ENCODE results near the gene DMD. TPM values are rescaled to one million over a fixed set of nuclear protein-coding genes. Genes with fewer than 3 reads are reported as not detected.

DMD gene
- total RNA-seq, 1 donor from 2014 or later: 9.7 TPM

GRCh38 chrX:31334997-31335396 is 1876.4 kb downstream of the DMD start:
- H3K4me3 Mint-ChIP-seq: no peak overlapping the region
- no peaks in the 10 kb centered on the region for H3K4me1 Mint-ChIP-seq
- no peak for TF ChIP-seq CTCF (conservative IDR thresholded peaks at IDR 0.05)
- no peaks in the 10 kb centered on the region for H3K36me3 Mint-ChIP-seq (ENCODE audit: low read depth)
- no peak for DNase-seq (ENCODE audit: low read depth, low spot score)
- no peaks in the 10 kb centered on the region for H3K27me3 Mint-ChIP-seq (ENCODE audit: low read depth)
- H3K9me3 Mint-ChIP-seq: peaks cover 12% of the 10 kb centered on the region
- H3K27ac Mint-ChIP-seq (ENCODE audit: unreplicated experiment): no peak overlapping the region

- H3K4me3 Mint-ChIP-seq: no peak overlapping the region
- H3K9me3 Mint-ChIP-seq: peaks cover 9% of the 10 kb centered on the region
- no peaks in the 10 kb centered on the region for H3K4me1 Mint-ChIP-seq
- no peak overlapping the region for H3K27ac Mint-ChIP-seq (ENCODE audit: unreplicated experiment)
- no peak for TF ChIP-seq CTCF (conservative IDR thresholded peaks at IDR 0.05)
- H3K27me3 Mint-ChIP-seq (ENCODE audit: low read depth): no peaks in the 10 kb centered on the region
- no peaks in the 10 kb centered on the region for H3K36me3 Mint-ChIP-seq (ENCODE audit: low read depth)
- no peak for DNase-seq (ENCODE audit: low read depth, low spot score)
Observed at GRCh38 chrX:31333165-31333831, 1878.1 kb downstream of the DMD start.

GRCh38 chrX:31331928-31332327 is 1879.4 kb downstream of the DMD start:
- Mint-ChIP-seq H3K4me1 (no peaks in the 10 kb centered on the region), H3K27me3 (ENCODE audit: low read depth) (no peaks in the 10 kb centered on the region), H3K4me3 (no peak overlapping the region), H3K27ac (ENCODE audit: unreplicated experiment) (no peak overlapping the region), H3K9me3 (peaks cover 12% of the 10 kb centered on the region), H3K36me3 (ENCODE audit: low read depth) (no peaks in the 10 kb centered on the region)
- TF ChIP-seq CTCF (conservative IDR thresholded peaks at IDR 0.05): no peak
- no peak for DNase-seq (ENCODE audit: low read depth, low spot score)

GRCh38 chrX:31331015-31331414 is 1880.3 kb downstream of the DMD start:
- Mint-ChIP-seq H3K27me3 (ENCODE audit: low read depth) (no peaks in the 10 kb centered on the region), H3K4me3 (no peak overlapping the region), H3K27ac (ENCODE audit: unreplicated experiment) (no peak overlapping the region), H3K4me1 (no peaks in the 10 kb centered on the region), H3K9me3 (peaks cover 9% of the 10 kb centered on the region), H3K36me3 (ENCODE audit: low read depth) (no peaks in the 10 kb centered on the region)
- DNase-seq (ENCODE audit: low read depth, low spot score): no peak
- no peak for TF ChIP-seq CTCF (conservative IDR thresholded peaks at IDR 0.05)

GRCh38 chrX:31329298-31329697 is 1882.1 kb downstream of the DMD start:
- DNase-seq (ENCODE audit: low read depth, low spot score): no peak
- TF ChIP-seq CTCF (conservative IDR thresholded peaks at IDR 0.05): no peak
- H3K9me3 Mint-ChIP-seq: peaks cover 7% of the 10 kb centered on the region
- H3K4me3 Mint-ChIP-seq: no peak overlapping the region
- no peaks in the 10 kb centered on the region for H3K36me3 Mint-ChIP-seq (ENCODE audit: low read depth)
- no peaks in the 10 kb centered on the region for H3K27me3 Mint-ChIP-seq (ENCODE audit: low read depth)
- no peak overlapping the region for H3K27ac Mint-ChIP-seq (ENCODE audit: unreplicated experiment)
- no peaks in the 10 kb centered on the region for H3K4me1 Mint-ChIP-seq
